KOPT-K1 (cell line): ENCODE data around the gene DNER.
"Not testable (repeated sequence)": the region's sequence is repeated elsewhere in the genome, so short reads cannot be mapped to it uniquely, and the experiment has no call there.

Source experiments
- H3K27ac ChIP-seq: fragments of 200-600 bp; sonication (generic); 2 replicates; pipeline ENCODE4 v1.5.1; 2016; ENCODE audit warnings: antibody characterized with exemption, mild to moderate bottlenecking, low read depth, low read length; ENCODE audit not compliant: poor library complexity, severe bottlenecking
- H3K36me3 ChIP-seq: fragments of 200-600 bp; sonication (generic); 2 replicates; pipeline ENCODE4 v1.5.1; 2017; ENCODE audit warnings: antibody characterized with exemption, mild to moderate bottlenecking, low read length, moderate library complexity; ENCODE audit not compliant: insufficient read depth
- H3K9me3 ChIP-seq: fragments of 200-600 bp; sonication (generic); 2 replicates; pipeline ENCODE4 v1.5.1; 2017; ENCODE audit warnings: antibody characterized with exemption, low read length, mild to moderate bottlenecking; ENCODE audit not compliant: insufficient read depth, poor library complexity, severe bottlenecking

Gene DNER

DNA sequence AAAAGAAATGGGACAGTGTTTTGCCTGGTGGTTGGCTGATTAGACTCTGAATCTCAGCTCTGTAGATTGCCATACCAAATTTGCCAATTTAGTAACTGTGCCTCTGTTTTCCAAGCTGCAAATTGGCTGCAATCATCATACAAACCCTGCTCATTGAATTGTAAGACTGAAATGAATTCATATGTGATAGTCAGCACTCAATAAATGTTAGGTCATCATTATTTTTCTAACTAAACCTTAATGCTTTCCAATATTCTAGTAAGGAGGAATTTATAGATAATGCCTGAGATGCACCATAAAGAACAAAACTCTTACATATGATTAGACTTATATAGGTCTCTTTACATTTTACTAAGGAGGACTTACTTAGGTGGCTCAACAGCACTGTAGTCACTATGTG, 85.3 kb downstream of the DNER start:
- Histone ChIP-seq H3K27ac (no peak overlapping the region), H3K36me3 (no peaks in the 10 kb centered on the region), H3K9me3 (no peaks in the 10 kb centered on the region)

GRCh38 chr2:229627728-229628127, 86.6 kb downstream of the DNER start:
- Histone ChIP-seq H3K9me3 (no peaks in the 10 kb centered on the region), H3K36me3 (no peaks in the 10 kb centered on the region), H3K27ac (no peak overlapping the region)

DNA sequence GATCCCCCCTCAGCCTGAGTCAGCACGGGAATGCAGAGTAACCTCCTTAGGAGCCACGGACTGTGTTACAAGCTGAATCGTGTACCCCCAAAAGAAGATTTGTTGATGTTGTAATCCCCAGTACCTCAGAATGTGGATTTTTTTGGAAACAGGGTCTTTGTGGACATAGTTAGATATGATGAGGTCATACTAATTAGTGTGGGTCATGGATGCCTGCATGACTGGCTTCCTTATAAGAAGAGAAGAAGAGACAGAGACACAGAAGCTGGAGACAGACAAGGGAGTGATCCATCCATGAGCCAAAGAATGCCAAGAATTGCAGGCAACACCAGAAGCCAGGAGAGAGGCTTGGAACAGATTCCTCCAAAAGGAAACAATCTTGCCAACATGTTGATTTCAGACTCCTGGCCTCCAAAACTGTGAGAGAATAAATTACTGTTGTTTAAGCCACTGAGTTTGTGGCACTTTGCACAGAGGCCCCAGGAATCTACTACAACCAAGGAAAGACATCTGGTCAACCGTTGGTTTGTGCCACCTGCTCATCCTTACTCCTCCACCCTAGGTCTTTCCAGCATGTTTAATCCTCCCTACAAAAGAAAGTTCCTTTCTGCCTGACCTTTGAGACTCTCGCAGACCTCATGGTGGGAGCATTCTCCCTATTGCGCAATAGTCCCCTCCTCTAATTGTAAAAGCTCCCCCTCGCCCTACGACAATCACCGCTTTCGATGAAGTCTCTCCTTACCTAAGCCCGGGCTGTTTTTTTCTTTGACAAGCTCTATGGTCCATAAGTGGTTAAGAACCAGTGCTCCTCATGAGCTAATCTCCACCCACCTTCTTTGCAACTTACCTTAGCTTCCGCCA, 91.6 kb downstream of the DNER start:
- no peaks in the 10 kb centered on the region for H3K36me3 ChIP-seq
- H3K9me3 ChIP-seq = no peaks in the 10 kb centered on the region
- no peak overlapping the region for H3K27ac ChIP-seq

DNA sequence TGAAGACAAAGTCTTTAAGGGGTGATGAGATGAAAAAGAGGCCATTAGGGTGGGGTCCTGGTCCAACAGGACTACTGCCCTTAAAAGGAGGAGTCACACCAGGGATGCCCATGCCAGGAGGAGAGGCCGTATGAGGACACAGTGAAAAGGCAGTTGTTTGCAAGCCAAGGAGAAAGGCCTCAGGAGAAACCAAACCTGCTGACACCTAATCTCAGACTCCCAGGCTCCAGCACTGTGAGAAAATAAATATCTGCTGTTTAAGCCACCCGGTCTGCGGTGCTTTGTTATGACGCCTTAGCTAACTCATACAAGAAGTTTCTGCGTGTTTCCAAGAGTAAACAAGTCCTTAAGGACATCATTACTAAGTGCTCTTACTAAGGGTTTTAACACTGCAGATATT, 93.6 kb downstream of the DNER start:
- Histone ChIP-seq H3K9me3 (no peaks in the 10 kb centered on the region), H3K36me3 (no peaks in the 10 kb centered on the region), H3K27ac (no peak overlapping the region)

GRCh38 chr2:229620289-229620688, 94.1 kb downstream of the DNER start:
- no peaks in the 10 kb centered on the region for H3K36me3 ChIP-seq
- H3K27ac ChIP-seq = no peak overlapping the region
- H3K9me3 ChIP-seq = no peaks in the 10 kb centered on the region

GRCh38 chr2:229616433-229616832, 97.9 kb downstream of the DNER start:
- Histone ChIP-seq H3K27ac (no peak overlapping the region), H3K9me3 (no peaks in the 10 kb centered on the region), H3K36me3 (no peaks in the 10 kb centered on the region)

DNA sequence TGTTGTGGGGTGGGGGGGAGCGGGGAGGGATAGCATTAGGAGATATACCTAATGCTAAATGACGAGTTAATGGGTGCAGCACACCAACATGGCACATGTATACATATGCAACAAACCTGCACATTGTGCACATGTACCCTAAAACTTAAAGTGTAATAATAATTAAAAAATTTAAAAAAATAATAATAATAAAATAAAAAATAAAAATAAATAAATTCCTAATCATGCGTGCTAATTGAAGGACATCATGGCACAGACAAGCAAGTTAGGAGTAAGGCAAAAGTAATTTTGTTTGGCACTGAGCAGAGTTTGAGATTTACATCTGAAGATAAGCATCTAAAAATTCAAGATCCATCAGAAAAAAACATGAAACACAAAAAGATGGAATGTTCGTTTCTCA, 100.3 kb downstream of the DNER start:
- H3K9me3 ChIP-seq, H3K27ac ChIP-seq, H3K36me3 ChIP-seq: not testable (repeated sequence)

GRCh38 chr2:229612384-229612971, 101.9 kb downstream of the DNER start:
- Histone ChIP-seq H3K9me3 (no peaks in the 10 kb centered on the region), H3K27ac (no peak overlapping the region), H3K36me3 (no peaks in the 10 kb centered on the region)

DNA sequence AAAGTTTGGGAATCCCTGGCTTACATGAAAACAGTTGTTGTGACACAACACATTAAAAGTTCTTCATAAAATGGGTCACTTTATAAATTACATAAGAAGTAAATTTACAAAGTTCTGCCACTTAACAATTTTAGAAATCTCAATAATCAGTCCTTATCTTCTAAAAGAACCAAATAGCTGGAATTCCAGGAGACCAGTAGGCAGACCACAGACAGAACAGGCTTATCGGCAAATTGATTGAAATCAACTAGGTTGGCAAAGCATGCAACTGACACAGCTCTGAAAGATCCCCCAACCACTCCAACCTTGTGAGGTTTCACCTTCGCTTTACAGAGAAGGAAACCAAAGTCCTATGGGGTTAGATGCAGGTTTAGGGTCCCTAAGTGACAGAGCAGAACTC, 103.0 kb downstream of the DNER start:
- H3K36me3 ChIP-seq = no peaks in the 10 kb centered on the region
- H3K9me3 ChIP-seq = no peaks in the 10 kb centered on the region
- H3K27ac ChIP-seq = no peak overlapping the region

DNA sequence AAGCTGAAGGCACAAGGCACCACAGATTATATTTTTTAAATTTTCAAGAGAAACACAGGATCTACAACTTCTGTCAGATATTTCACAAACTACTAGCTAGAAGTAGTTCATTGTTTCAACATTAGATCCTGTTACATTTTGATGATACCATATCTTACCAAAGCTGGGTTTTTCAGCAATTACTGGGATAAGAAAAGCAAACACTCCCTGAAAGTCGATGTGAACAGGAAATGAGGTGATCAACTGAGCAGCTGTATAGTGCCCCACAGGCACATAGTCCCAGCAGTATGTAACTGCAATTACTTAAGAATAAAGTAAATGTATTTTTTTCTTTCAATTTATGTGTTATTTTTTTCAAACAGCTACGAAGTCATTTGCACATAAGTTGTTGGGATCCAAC, 103.5 kb downstream of the DNER start:
- H3K27ac ChIP-seq = no peak overlapping the region
- no peaks in the 10 kb centered on the region for H3K9me3 ChIP-seq
- no peaks in the 10 kb centered on the region for H3K36me3 ChIP-seq

DNA sequence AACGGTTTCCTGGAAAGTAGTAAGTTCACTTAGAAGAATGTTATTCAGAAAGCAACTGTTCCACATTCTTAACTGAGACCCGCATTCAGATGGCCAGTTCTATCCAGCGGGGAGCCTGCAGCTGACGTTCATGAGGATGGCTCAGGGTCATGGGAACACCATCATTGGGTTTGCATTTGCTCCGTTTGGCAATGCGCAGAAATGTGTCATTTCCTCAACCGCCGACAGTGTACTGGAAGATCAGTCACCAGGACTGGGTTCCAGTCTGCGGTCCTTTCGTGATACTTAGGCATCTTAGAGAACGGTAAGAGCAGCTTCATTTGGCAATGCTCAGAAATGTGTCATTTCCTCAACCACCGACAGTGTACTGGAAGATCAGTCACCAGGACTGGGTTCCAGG, 104.0 kb downstream of the DNER start:
- Histone ChIP-seq H3K27ac (no peak overlapping the region), H3K36me3 (no peaks in the 10 kb centered on the region), H3K9me3 (no peaks in the 10 kb centered on the region)

- Histone ChIP-seq H3K9me3 (no peaks in the 10 kb centered on the region), H3K36me3 (no peaks in the 10 kb centered on the region), H3K27ac (no peak overlapping the region)
These were observed 112.4 kb downstream of the DNER start for GRCh38 chr2:229601936-229602335.

DNA sequence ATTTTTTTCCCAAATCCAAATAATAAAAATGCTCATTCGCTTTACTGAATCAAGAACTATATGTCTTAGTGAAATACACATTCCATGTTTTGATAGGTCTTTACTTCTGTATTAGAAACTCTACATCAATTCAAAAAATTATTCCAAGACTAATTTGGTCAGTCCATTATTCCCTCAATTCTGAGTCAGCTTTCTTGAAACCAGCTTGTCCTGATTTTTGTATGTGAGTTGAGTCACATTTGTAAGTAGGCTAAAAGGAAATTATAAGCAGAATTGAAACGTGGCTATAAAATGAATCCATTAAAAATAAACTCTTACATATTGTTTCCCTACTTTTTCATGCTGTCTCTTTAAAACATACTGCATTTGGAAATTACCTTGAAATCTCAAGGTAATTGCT, 113.0 kb downstream of the DNER start:
- H3K36me3 ChIP-seq = no peaks in the 10 kb centered on the region
- H3K27ac ChIP-seq = no peak overlapping the region
- no peaks in the 10 kb centered on the region for H3K9me3 ChIP-seq

- Histone ChIP-seq H3K27ac (no peak overlapping the region), H3K9me3 (no peaks in the 10 kb centered on the region)
These were observed 116.1 kb downstream of the DNER start for GRCh38 chr2:229598227-229598626.

DNA sequence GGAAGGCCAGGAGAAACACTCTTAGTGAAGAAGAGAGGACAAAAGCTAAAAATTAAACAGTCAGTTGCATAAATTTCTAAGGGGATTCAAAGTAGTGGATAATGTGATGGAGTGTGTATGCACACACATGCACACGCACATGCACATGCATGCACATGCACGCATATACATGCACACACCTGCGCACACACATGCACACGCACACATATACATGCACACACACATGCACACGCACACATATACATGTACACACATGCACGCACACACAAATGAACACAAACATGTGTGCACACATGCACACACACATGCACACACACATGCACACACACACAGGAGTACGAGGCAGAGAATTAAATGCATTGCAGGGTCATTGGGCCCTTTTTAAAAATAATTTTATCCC, 117.6 kb downstream of the DNER start:
- H3K9me3 ChIP-seq = no peaks in the 10 kb centered on the region
- H3K27ac ChIP-seq = no peak overlapping the region
- H3K36me3 ChIP-seq = no peaks in the 10 kb centered on the region

More at GRCh38 chr2:229598227-229598626, 116.1 kb downstream of the DNER start:
- H3K36me3 ChIP-seq = no peaks in the 10 kb centered on the region

GRCh38 chr2:229591611-229592010, 122.7 kb downstream of the DNER start:
- no peak overlapping the region for H3K27ac ChIP-seq
- H3K9me3 ChIP-seq = no peaks in the 10 kb centered on the region
- no peaks in the 10 kb centered on the region for H3K36me3 ChIP-seq
